GM18951 (cell line): Measurements from ENCODE around the gene DCANP1.

Experiments
- POLR2A ChIP-seq: IDR thresholded peaks from 4 replicates; pipeline ENCODE4 v1.6.1; 2011; ENCODE audit warnings: mild to moderate bottlenecking; ENCODE audit not compliant: insufficient read length, insufficient read depth; ENCODE audit errors: extremely low read depth
- in situ Hi-C: fragments of 300-500 bp; cut with MboI; formaldehyde crosslinking; loops from one replicate; pipeline ENCODE4 v1.12.0; 2022; ENCODE audit warnings: low sequenced_read_pairs, mixed read lengths, inconsistent platforms; ENCODE audit not compliant: unreplicated experiment

Gene DCANP1

GRCh38 chr5:135422419-135422818 is 24.7 kb downstream of the DCANP1 start:
- TF ChIP-seq POLR2A, result no peak
- in situ Hi-C loops, result no loop called here

DNA sequence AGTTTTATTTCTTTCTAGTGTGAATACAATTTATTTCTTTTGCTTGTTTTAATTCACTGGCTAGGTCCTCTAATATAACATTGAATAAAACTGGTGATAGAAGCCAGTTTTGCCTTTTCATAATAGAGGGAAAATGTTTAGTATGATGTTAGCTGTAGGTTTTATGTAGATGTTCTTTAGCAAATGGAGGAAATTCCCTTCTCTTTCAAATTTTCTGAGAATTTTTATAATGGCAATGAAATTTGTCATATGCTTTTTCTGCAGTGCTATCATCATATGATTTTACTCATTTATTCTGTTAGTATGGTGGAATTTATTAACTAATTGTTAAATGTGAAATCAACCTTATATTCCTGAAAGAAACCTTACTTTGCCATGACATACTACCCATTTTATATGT is 30.1 kb downstream of the DCANP1 start:
- TF ChIP-seq POLR2A, result no peak
- in situ Hi-C loops, result no loop called here

GRCh38 chr5:135405082-135405481 is 42.1 kb downstream of the DCANP1 start:
- in situ Hi-C loops, result no loop called here

DNA sequence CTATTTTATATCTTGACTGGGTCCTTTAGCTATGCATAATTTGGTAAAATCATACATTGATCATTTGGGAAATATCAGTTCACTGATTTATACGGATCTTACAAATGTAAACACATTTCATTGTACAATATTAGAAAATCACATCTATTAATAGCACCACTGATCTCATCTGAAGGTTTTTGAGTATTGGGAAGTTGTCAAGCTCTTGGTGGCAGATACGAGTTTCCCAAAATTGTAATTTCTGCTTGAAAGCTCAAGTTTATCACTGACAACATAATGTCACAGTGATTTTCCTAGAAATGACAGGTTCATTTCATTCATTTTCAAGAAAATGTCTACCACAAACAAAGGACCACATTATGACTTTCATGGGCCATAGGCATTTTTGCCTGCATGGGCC is 45.1 kb downstream of the DCANP1 start:
- in situ Hi-C loops, result no loop called here
- no peak for TF ChIP-seq POLR2A

More at GRCh38 chr5:135405082-135405481, 42.1 kb downstream of the DCANP1 start:
- no peak for TF ChIP-seq POLR2A

DNA sequence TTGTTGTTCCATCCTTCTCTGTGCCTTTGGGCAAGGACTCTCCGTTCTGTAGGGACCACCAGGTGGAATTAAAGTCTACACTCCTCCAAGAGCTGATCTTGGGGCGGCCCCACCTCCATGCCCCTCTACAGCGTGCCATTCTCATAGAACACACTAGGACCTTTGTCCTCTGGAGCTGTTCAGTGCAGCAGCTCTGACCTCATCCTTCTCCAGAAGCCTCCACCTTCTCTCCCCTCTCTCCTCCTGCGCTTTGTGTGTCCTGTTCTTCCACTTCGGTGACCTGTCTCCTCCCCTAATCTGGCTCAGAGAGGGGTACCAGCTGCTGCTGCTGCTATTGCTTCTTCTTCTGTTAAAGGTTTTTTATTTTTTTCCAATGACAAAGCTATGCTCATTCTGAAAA is 46.3 kb downstream of the DCANP1 start:
- in situ Hi-C loops, result no loop called here
- TF ChIP-seq POLR2A, result no peak

- in situ Hi-C loops, result no loop called here
These were observed 47.2 kb downstream of the DCANP1 start for GRCh38 chr5:135399794-135400542.

DNA sequence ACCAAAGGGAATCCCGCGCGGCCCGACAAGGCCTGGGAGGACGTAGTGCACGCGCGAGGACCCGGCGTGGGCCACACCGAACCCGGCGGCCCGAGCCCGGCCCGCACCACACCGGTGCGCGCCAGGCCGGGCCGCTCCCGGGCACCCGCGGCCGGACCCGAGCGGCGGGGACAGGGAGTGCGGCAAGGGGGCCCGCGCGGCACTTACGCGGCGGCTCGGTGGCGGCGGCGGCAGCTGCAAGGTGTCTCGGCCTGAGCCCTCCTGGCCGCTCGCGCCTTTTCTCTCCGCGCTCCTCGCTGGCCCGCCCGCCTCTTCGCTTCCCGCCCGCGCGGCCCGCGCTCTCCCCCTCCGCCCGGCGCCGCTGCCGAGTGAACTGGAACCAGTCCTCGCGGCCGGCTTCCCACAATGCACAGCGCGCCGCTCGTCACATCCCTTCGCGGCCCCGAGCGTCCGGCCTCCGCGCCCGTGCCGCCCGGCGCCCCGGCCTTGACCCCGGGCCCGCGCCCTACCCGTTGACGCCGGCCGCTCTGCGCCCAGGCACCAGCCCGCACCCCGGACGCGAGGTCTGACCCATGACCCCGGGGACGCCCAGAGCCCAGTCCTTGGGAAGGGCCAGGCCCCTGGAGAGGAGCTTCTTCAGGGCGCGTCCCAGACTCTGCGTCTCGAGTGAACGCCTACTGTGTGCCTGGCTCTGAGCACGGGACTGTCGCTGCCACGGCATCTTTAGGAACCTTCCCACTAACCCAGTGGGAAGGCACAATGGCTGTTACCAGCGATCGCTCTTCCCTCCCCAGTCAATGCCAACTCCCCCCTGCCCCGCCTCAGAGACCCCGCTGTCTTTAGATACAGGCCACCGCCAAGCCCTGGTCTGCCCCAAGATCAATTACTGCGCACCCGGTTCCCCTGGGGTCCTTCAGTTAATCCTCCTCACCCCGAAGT is 48.0 kb downstream of the DCANP1 start, which contains the start of gene MACROH2A1:
Gene MACROH2A1, minus strand, starts transcription at position 377 of the 939 bp plus-strand sequence. CDS start 10,138 bp downstream, outside the sequence.
- TF ChIP-seq POLR2A, result peak; percentile 95

More at GRCh38 chr5:135399794-135400542, 47.2 kb downstream of the DCANP1 start:
- TF ChIP-seq POLR2A, result no peak

GRCh38 chr5:135398160-135398854 is 48.8 kb downstream of the DCANP1 start:
- in situ Hi-C loops, result no loop called here

More for the DNA sequence above, 48.0 kb downstream of the DCANP1 start, which contains the start of gene MACROH2A1:
- in situ Hi-C loops, result no loop called here

DNA sequence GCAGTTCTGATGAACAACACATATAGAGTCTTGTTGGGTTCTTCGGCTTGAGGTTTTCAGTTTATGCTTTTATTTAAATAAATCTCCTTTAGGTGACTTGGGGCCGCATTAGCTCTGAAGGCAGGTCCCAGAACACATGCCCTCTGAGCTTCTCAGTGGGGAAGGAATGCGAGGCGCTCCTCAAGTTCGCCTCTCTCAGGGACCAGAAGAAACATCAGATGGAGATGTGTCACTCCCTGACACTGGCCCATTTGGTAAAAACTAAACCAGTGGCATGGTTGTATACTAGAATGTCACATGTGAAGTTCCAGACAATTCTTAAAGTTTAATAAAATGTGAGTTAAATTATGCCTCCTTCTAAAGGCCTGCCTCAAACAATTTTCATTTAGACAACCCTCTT is 50.1 kb downstream of the DCANP1 start:
- no peak for TF ChIP-seq POLR2A
- in situ Hi-C loops, result no loop called here

More at GRCh38 chr5:135398160-135398854, 48.8 kb downstream of the DCANP1 start:
- TF ChIP-seq POLR2A, result no peak

DNA sequence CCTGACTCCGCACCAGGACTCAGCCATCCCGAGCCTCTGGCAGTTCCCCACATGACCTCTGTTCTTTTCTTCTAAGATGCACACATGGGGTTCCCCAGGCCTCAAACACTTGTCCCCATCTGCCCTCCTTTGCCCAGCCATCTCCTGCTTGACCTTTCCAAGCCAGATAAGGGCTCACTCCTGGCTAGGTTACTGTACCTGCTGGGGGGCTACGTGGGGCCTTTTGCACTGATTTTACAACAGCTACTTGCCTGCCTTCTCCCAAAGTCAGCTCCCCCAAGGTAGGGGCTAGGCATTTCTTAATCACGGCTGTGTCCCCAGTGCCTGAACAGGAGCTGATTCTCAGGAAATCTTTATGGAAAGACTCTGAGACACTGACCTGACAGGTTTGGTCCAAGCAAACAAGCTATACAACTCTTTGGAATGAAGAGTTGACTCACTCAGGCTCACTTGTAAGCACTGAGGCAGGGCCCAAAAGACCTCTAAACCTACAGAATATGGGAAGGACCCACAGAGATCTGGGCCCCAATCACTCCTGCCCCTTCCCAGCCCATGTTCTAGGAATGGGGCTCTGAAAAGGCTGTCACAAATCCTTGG is 50.6 kb downstream of the DCANP1 start:
- in situ Hi-C loops, result no loop called here
- no peak for TF ChIP-seq POLR2A

- in situ Hi-C loops, result no loop called here
- no peak for TF ChIP-seq POLR2A
These were observed 51.3 kb downstream of the DCANP1 start for GRCh38 chr5:135395866-135396265.

DNA sequence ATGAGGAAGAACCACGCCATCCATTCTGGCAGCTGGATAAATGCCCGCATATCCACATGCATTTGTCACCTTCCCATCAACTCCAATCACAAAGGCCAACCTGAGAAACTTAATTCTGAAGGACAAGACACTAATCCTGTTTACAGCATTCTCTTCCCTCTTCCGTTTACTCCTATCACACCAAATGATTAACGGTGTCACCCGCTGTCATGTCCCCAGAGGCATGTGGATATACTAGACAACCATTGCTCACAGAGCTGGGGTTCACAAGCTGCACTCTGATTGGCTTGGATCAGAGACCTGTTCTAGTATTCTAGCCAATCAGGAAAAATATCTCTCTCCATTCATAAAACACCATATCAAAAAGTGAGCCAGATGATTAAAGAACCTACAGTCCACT is 51.7 kb downstream of the DCANP1 start:
- in situ Hi-C loops, result no loop called here
- no peak for TF ChIP-seq POLR2A
